AG04450 (cell line): ENCODE results near the gene TSKS. TPM values are rescaled to one million over a fixed set of nuclear protein-coding genes. Genes with fewer than 3 reads are reported as not detected.
A peak's percentile ranks its signal among the peaks of the same experiment; 100 is the strongest.

Experiments
- CTCF ChIA-PET: fragments of 300-600, 350-600 bp; formaldehyde crosslinking; extraction: SDS; loops from one replicate; lab custom pipeline; 2022; ENCODE audit warnings: antibody characterized with exemption, inconsistent platforms; lab: Charles Lee
- POLR2A ChIA-PET: fragments of 350-600 bp; formaldehyde crosslinking; extraction: SDS; loops from one replicate; lab custom pipeline; 2021; ENCODE audit warnings: antibody characterized with exemption, inconsistent platforms; lab: Yijun Ruan, JAX
- DNase-seq: peaks from one replicate; pipeline ENCODE4 v3.0.0-alpha.2; 2011; ENCODE audit warnings: low read depth, low spot score
- H3K27ac ChIP-seq: one replicate; pipeline ENCODE4 v1.5.1; 2012; ENCODE audit warnings: low read depth, low read length, control low read depth
- H3K27me3 ChIP-seq: one replicate; pipeline ENCODE4 v1.6.0; 2012; ENCODE audit warnings: low read length; ENCODE audit not compliant: control insufficient read depth, insufficient read depth
- H3K4me3 ChIP-seq: 2 replicates; pipeline ENCODE4 v1.5.1; 2011; ENCODE audit warnings: mild to moderate bottlenecking, low read depth, low read length, control low read depth
- H3K9me3 ChIP-seq: 2 replicates; pipeline ENCODE4 v1.5.1; 2012; ENCODE audit warnings: low read length; ENCODE audit not compliant: control insufficient read depth, insufficient read depth
- CTCF ChIP-seq: IDR thresholded peaks from 2 replicates; pipeline ENCODE4 v1.5.1; 2011; ENCODE audit warnings: low read depth, low read length, control low read depth, inconsistent platforms
- polyA plus RNA-seq: library from polyadenylated mRNA; depleted of rRNA; stranded (reverse); fragments of >200 nt; gene quantifications from 2 replicates; pipeline ENCODE4 v1.2.3, GENCODE V29; 2011

The TSKS gene
- polyA plus RNA-seq, 1 experiment, result not detected

DNA sequence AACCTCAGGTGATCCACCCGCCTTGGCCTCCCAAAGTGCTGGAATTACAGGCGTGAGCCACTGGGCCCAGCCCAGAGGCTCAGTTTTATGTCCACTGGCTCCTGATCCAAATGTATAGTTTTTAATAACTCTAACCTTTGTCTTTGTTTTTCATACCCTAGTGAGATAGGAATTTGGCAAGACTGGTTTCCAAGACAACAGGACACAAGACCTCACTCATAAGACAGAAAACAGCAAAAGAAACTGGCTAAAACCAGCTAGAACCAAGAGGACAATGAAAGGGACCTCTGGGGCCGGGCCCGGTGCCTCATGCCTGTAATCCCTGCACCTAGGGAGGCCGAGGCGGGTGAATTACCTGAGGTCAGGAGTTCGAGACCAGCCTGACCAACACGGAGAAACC, 44.6 kb downstream of the TSKS start:
- Histone ChIP-seq H3K27ac (no peak overlapping the region), H3K27me3 (no peaks in the 10 kb centered on the region), H3K9me3 (no peaks in the 10 kb centered on the region), H3K4me3 (no peak overlapping the region)
- POLR2A ChIA-PET, result no interaction called here
- DNase-seq, result no peak
- no peak for TF ChIP-seq CTCF
- CTCF ChIA-PET, result interaction anchor here (1.0 to 1.2 kb wide), 2 partner anchors 18 to 42 kb away, joined by 4 read pairs; no protein-coding TSS in a partner anchor

DNA sequence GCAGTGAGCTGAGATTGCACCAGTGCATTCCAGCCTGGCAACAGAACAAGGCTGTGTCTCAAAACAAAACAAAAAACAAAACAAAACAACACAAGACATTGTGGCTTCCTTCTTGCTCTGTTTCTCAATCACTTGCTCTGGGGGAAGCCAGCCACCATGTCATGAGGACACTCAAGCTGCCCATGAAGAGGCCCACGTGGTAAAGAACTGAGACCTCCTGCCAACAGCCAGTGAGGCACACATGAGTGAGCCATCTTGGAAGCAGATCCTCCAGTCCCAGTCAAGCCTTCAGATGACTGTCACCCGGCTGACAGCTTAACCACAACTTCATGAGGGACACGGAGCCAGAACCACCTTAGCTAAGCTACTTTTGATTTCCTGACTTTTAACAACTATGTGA, 47.0 kb downstream of the TSKS start:
- no peak overlapping the region for H3K4me3 ChIP-seq
- POLR2A ChIA-PET, result no interaction called here
- DNase-seq, result no peak
- CTCF ChIA-PET, result no interaction called here
- no peaks in the 10 kb centered on the region; the same call in 1 of the 2 replicates for H3K9me3 ChIP-seq
- no peak for TF ChIP-seq CTCF
- no peaks in the 10 kb centered on the region for H3K27me3 ChIP-seq
- no peak overlapping the region for H3K27ac ChIP-seq

- ChIA-PET POLR2A (no interaction called here), CTCF (interaction anchor here (0.9 kb wide), 1 partner anchor 32 kb away, joined by 3 read pairs; no protein-coding TSS in a partner anchor)
- Histone ChIP-seq H3K9me3 (no peaks in the 10 kb centered on the region; the same call in 1 of the 2 replicates), H3K4me3 (no peak overlapping the region), H3K27ac (no peak overlapping the region), H3K27me3 (no peaks in the 10 kb centered on the region)
- no peak for TF ChIP-seq CTCF
- no peak for DNase-seq
Observed at GRCh38 chr19:49713236-49713845, 49.8 kb downstream of the TSKS start.

DNA sequence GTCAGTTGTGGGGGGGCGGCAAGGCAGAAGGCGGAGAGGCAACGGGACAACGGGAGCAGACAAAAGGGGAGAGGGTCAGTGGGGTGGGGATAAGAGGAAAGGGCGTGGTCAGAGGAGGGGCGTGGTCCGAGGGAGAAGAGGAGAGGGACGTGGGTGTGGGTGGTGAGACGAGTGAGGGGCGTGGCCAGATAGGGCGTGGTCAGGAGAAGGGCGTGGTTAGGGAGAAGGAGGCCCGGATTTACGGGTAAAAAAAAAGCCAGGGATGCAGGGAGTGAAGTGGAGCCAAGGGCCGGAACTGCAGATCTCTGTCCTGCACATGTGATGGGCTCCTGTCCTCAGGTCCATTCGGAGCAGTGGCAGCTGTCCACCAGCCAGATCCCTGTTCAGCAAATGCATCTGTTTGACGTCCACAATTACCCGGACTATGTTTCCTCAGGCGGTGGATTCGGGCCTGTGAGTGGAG, 50.7 kb downstream of the TSKS start:
- no peak overlapping the region for H3K27ac ChIP-seq
- H3K27me3 ChIP-seq, result no peaks in the 10 kb centered on the region
- CTCF ChIA-PET, result no interaction called here
- POLR2A ChIA-PET, result no interaction called here
- H3K4me3 ChIP-seq, result no peak overlapping the region
- H3K9me3 ChIP-seq, result no peaks in the 10 kb centered on the region; the same call in 1 of the 2 replicates
- no peak for DNase-seq
- no peak for TF ChIP-seq CTCF

GRCh38 chr19:49710372-49710951, 52.6 kb downstream of the TSKS start:
- H3K4me3 ChIP-seq, result no peak overlapping the region
- H3K9me3 ChIP-seq, result no peaks in the 10 kb centered on the region; the same call in 1 of the 2 replicates
- H3K27me3 ChIP-seq, result no peaks in the 10 kb centered on the region
- POLR2A ChIA-PET, result no interaction called here
- no peak for DNase-seq
- H3K27ac ChIP-seq, result peak overlapping the region; percentile 61
- CTCF ChIA-PET, result no interaction called here
- no peak for TF ChIP-seq CTCF
